Naive thymus-derived CD8-positive, alpha-beta T cell (primary cell): ENCODE measurements around the gene MRPL54. TPM values are rescaled to one million over a fixed set of nuclear protein-coding genes. Genes with fewer than 3 reads are reported as not detected.

Experiments
- ATAC-seq, 2 donors: fragments of 150-1000 bp; cut with Tn5 transposase in 1 of 2; sonication (Bioruptor Pico), chemical (Tn5 transposase) in 1 of 2; 1 replicate in 1 of 2; 2 replicates in 1 of 2; pipeline ENCODE4 v1.10.0; 2021; ENCODE audit warnings: mild to moderate bottlenecking in 2 of 2, moderate library complexity in 2 of 2
- POLR2A ChIA-PET: fragments of 350-600 bp; sonication (Branson Sonifier 250); formaldehyde crosslinking; loops from one replicate; lab custom pipeline; 2021; ENCODE audit warnings: antibody characterized with exemption; lab: Charles Lee
- DNase-seq, 10 donors: peaks; one replicate each; pipeline versions ENCODE4 v3.0.0 to v3.0.0-alpha.2; 2020 to 2022
- H3K27ac Mint-ChIP-seq, 10 donors: one replicate each; pipeline ENCODE4 v1.8.0; 2020 to 2022; ENCODE audit warnings: mild to moderate bottlenecking in 10 of 10, mixed read lengths in 10 of 10, moderate library complexity in 4 of 10, inconsistent platforms in 1 of 10
- H3K27me3 Mint-ChIP-seq, 5 donors: one replicate each; pipeline ENCODE4 v1.8.0; 2021 to 2022; ENCODE audit warnings: mixed read lengths in 5 of 5
- H3K36me3 Mint-ChIP-seq, 3 donors: one replicate each; pipeline ENCODE4 v1.8.0; 2020 to 2022; ENCODE audit warnings: mixed read lengths in 3 of 3, mild to moderate bottlenecking in 2 of 3, inconsistent platforms in 1 of 3
- H3K4me1 Mint-ChIP-seq, 4 donors: one replicate each; pipeline ENCODE4 v1.8.0; 2021 to 2022; ENCODE audit warnings: mixed read lengths in 4 of 4
- H3K4me3 Mint-ChIP-seq, 10 donors: one replicate each; pipeline ENCODE4 v1.8.0; 2020 to 2022; ENCODE audit warnings: mild to moderate bottlenecking in 10 of 10, mixed read lengths in 10 of 10, moderate library complexity in 6 of 10, inconsistent platforms in 1 of 10
- H3K9me3 Mint-ChIP-seq, 9 donors: one replicate each; pipeline ENCODE4 v1.8.0; 2020 to 2022; ENCODE audit warnings: mixed read lengths in 9 of 9, mild to moderate bottlenecking in 3 of 9, inconsistent platforms in 1 of 9, moderate library complexity in 1 of 9
- polyA plus RNA-seq, 3 donors: library from polyadenylated mRNA; unstranded; fragments of 300-500 nt; fragmentation: Illumina TruSeq; gene quantifications; one replicate each; pipeline ENCODE4 v1.2.3, GENCODE V29; 2021
- total RNA-seq, 8 experiments: library from RNA in 2 of 8; stranded (reverse) in 2 of 8; gene quantifications; one replicate each; pipeline ENCODE4 v1.2.3 and lab custom pipeline; 2021 to 2026

Gene MRPL54
- total and polyA plus RNA-seq, 5 experiments from 2014 or later: 51.6 to 168 (median 92.5) TPM

- DNase-seq (no peak), ATAC-seq (no peak)
- no peaks in the 10 kb centered on the region for H3K36me3 Mint-ChIP-seq
- H3K4me1 Mint-ChIP-seq: peaks cover 6 to 25% (median 11%) of the 10 kb centered on the region in 4 donors
- no peak overlapping the region for H3K4me3 Mint-ChIP-seq
- H3K9me3 Mint-ChIP-seq: no peaks in the 10 kb centered on the region
- POLR2A ChIA-PET: interaction anchor here (1.1 kb wide), 1 partner anchor 37 kb away, joined by 3 read pairs; no protein-coding TSS in a partner anchor
- peaks cover 0 to 3% (median 0%) of the 10 kb centered on the region in 5 donors for H3K27me3 Mint-ChIP-seq
- H3K27ac Mint-ChIP-seq: no peak overlapping the region
Measured at GRCh38 chr19:3725640-3726310, 36.7 kb upstream of the MRPL54 start.

- no peak overlapping the region for H3K4me3 Mint-ChIP-seq
- POLR2A ChIA-PET: interaction anchor here (1.2 kb wide), 1 partner anchor 9 kb away, joined by 5 read pairs; no protein-coding TSS in a partner anchor
- DNase-seq (no peak), ATAC-seq (no peak)
- no peaks in the 10 kb centered on the region for H3K27me3 Mint-ChIP-seq
- peak overlapping the region in 1 of 10 donors; percentile 9 for H3K27ac Mint-ChIP-seq
- no peaks in the 10 kb centered on the region for H3K9me3 Mint-ChIP-seq
- H3K36me3 Mint-ChIP-seq: peaks cover 0 to under 1% (median 0%) of the 10 kb centered on the region in 3 donors
- H3K4me1 Mint-ChIP-seq: peaks cover 0 to 4% (median 0%) of the 10 kb centered on the region in 4 donors
Measured at GRCh38 chr19:3730457-3730958, 32.0 kb upstream of the MRPL54 start.

GRCh38 chr19:3732108-3732507 lies 30.4 kb upstream of the MRPL54 start:
- H3K27me3 Mint-ChIP-seq: no peaks in the 10 kb centered on the region
- peak overlapping the region in 1 of 10 donors; percentile 21 for H3K27ac Mint-ChIP-seq
- H3K9me3 Mint-ChIP-seq: no peaks in the 10 kb centered on the region
- peaks cover 0 to 4% (median under 1%) of the 10 kb centered on the region in 4 donors for H3K4me1 Mint-ChIP-seq
- POLR2A ChIA-PET: interaction anchor here (0.5 to 0.7 kb wide), 2 partner anchors 164 to 822 kb away, joined by 3 to 4 read pairs; no protein-coding TSS in a partner anchor
- peaks cover 0 to 9% (median 0%) of the 10 kb centered on the region in 3 donors for H3K36me3 Mint-ChIP-seq
- no peak overlapping the region for H3K4me3 Mint-ChIP-seq
- ATAC-seq (no peak), DNase-seq (no peak)

GRCh38 chr19:3733549-3734309 lies 28.8 kb upstream of the MRPL54 start:
- POLR2A ChIA-PET: interaction anchor here (1.0 kb wide), 1 partner anchor 28 kb away, joined by 3 read pairs; the partner anchor contains the start of genes APBA3 and MRPL54
- ATAC-seq (no peak), DNase-seq (no peak)
- Mint-ChIP-seq H3K4me1 (peaks cover 6 to 11% (median 7%) of the 10 kb centered on the region in 4 donors), H3K27me3 (no peaks in the 10 kb centered on the region), H3K4me3 (no peak overlapping the region), H3K36me3 (peaks cover 0 to 13% (median 0%) of the 10 kb centered on the region in 3 donors), H3K27ac (peak overlapping the region in 3 of 10 donors; percentile 47 to 53 (median 49)), H3K9me3 (no peaks in the 10 kb centered on the region)

- Mint-ChIP-seq H3K9me3 (no peaks in the 10 kb centered on the region), H3K36me3 (peaks cover 0 to 13% (median 0%) of the 10 kb centered on the region in 3 donors), H3K27me3 (no peaks in the 10 kb centered on the region), H3K4me1 (peaks cover 8 to 15% (median 10%) of the 10 kb centered on the region in 4 donors), H3K4me3 (no peak overlapping the region), H3K27ac (no peak overlapping the region)
- DNase-seq (no peak), ATAC-seq (no peak)
- POLR2A ChIA-PET: interaction anchor here (1.0 kb wide), 1 partner anchor 28 kb away, joined by 3 read pairs; the partner anchor contains the start of genes APBA3 and MRPL54
Measured at GRCh38 chr19:3734310-3734600, 28.2 kb upstream of the MRPL54 start.

- Mint-ChIP-seq H3K4me1 (peaks cover 8 to 21% (median 16%) of the 10 kb centered on the region in 4 donors), H3K36me3 (peaks cover 0 to 13% (median 0%) of the 10 kb centered on the region in 3 donors), H3K9me3 (no peaks in the 10 kb centered on the region), H3K4me3 (no peak overlapping the region), H3K27ac (peak overlapping the region in 1 of 10 donors; percentile 25), H3K27me3 (no peaks in the 10 kb centered on the region)
- no peak for ATAC-seq
- DNase-seq: no peak
- POLR2A ChIA-PET: no interaction called here
Measured at GRCh38 chr19:3736106-3736724, 26.3 kb upstream of the MRPL54 start.

GRCh38 chr19:3737487-3738205 lies 24.8 kb upstream of the MRPL54 start:
- POLR2A ChIA-PET: interaction anchor here (0.6 to 2.7 kb wide), 3 partner anchors 20 to 50 kb away, joined by 3 to 21 read pairs (median 3); partner anchors contain the start of gene MRPL54
- Mint-ChIP-seq H3K27me3 (no peaks in the 10 kb centered on the region), H3K9me3 (no peaks in the 10 kb centered on the region), H3K4me1 (peaks cover 5 to 22% (median 16%) of the 10 kb centered on the region in 4 donors), H3K36me3 (peaks cover 0 to 15% (median 0%) of the 10 kb centered on the region in 3 donors), H3K4me3 (no peak overlapping the region), H3K27ac (peak overlapping the region in 6 of 10 donors; percentile 21 to 94 (median 76))
- no peak for ATAC-seq
- no peak for DNase-seq

- Mint-ChIP-seq H3K27me3 (no peaks in the 10 kb centered on the region), H3K4me1 (peaks cover 5 to 22% (median 16%) of the 10 kb centered on the region in 4 donors), H3K36me3 (peaks cover 0 to 15% (median 0%) of the 10 kb centered on the region in 3 donors), H3K27ac (peak overlapping the region in 8 of 10 donors; percentile 65 to 94 (median 88)), H3K4me3 (peak overlapping the region in 5 of 10 donors; percentile 27 to 43 (median 34)), H3K9me3 (no peaks in the 10 kb centered on the region)
- ATAC-seq (no peak), DNase-seq (no peak)
- POLR2A ChIA-PET: interaction anchor here (0.6 to 2.7 kb wide), 7 partner anchors 9 to 74 kb away, joined by 3 to 21 read pairs (median 4); partner anchors contain the start of gene MRPL54
Measured at GRCh38 chr19:3738477-3739220, 23.8 kb upstream of the MRPL54 start.

- POLR2A ChIA-PET: interaction anchor here (0.7 to 2.7 kb wide), 2 partner anchors 20 to 22 kb away, joined by 3 to 21 read pairs; partner anchors contain the start of gene MRPL54
- H3K9me3 Mint-ChIP-seq: no peaks in the 10 kb centered on the region
- no peak for ATAC-seq
Measured at GRCh38 chr19:3740431-3740830, 22.1 kb upstream of the MRPL54 start.

GRCh38 chr19:3743486-3743885 lies 19.0 kb upstream of the MRPL54 start:
- no peak for ATAC-seq
- POLR2A ChIA-PET: no interaction called here
- Mint-ChIP-seq H3K36me3 (peaks cover 0 to 2% (median 0%) of the 10 kb centered on the region in 3 donors), H3K4me3 (no peak overlapping the region), H3K27ac (peak overlapping the region in 5 of 10 donors; percentile 9 to 53 (median 24)), H3K9me3 (no peaks in the 10 kb centered on the region), H3K27me3 (no peaks in the 10 kb centered on the region), H3K4me1 (peaks cover 1 to 13% (median 11%) of the 10 kb centered on the region in 4 donors)
- no peak for DNase-seq

More at GRCh38 chr19:3740431-3740830, 22.1 kb upstream of the MRPL54 start:
- no peaks in the 10 kb centered on the region for H3K27me3 Mint-ChIP-seq
- DNase-seq: no peak
- H3K27ac Mint-ChIP-seq: no peak overlapping the region
- H3K36me3 Mint-ChIP-seq: peaks cover 0 to 15% (median 0%) of the 10 kb centered on the region in 3 donors
- H3K4me1 Mint-ChIP-seq: peaks cover 5 to 22% (median 16%) of the 10 kb centered on the region in 4 donors
- H3K4me3 Mint-ChIP-seq: no peak overlapping the region
